B cell (primary cell): ENCODE results near the gene BRF1.

ENCODE experiments used
- EZH2 ChIP-seq: IDR thresholded peaks from 2 replicates; pipeline ENCODE4 v1.6.1; 2012; ENCODE audit warnings: borderline replicate concordance, low read depth, mild to moderate bottlenecking, moderate library complexity, low read length; ENCODE audit not compliant: insufficient read depth, poor library complexity, severe bottlenecking
- TF ChIP-seq, protein P1 (sequence below): fragments of 200-600 bp; IDR thresholded peaks from one replicate; pipeline ENCODE4 v1.8.0; 2022; ENCODE audit warnings: antibody characterized with exemption, mild to moderate bottlenecking

DNA sequence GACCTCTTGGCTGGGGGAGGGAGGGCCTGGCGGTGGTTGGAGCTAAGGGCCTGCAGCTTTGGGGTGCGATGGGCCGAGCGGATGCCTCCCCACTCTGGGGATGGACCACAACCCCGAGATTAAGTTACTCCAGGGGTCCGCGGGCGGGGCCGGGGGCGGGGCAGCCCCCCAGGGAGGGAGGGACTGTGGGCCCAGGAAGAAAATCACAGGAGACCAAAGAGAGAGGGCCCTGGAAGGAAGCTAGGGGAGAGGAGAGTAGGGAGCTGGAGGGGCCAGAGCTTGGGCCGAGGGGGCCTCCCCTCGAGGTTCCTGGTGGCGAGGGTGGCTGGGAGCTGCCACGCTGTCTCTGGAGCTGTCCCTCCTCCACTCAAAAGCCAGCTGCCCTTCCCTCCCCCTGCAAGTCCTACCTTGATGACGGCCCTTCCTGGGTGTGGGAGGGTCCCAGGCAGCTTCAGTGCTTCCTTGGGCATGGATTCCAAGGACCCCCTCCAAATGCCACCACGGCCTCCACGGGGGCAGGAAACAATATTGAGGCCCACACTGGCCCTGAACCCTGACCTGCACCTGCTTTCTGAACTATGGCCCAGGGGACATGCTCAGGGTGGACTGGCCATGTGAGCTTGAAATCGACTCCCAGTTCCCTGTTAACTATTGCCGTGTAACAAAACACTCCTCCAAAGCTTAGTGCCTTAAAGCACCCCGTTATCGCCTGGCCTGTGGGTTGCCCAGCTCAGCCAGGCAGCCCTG is 119.1 kb downstream of the BRF1 start:
- TF ChIP-seq, protein P1, sequence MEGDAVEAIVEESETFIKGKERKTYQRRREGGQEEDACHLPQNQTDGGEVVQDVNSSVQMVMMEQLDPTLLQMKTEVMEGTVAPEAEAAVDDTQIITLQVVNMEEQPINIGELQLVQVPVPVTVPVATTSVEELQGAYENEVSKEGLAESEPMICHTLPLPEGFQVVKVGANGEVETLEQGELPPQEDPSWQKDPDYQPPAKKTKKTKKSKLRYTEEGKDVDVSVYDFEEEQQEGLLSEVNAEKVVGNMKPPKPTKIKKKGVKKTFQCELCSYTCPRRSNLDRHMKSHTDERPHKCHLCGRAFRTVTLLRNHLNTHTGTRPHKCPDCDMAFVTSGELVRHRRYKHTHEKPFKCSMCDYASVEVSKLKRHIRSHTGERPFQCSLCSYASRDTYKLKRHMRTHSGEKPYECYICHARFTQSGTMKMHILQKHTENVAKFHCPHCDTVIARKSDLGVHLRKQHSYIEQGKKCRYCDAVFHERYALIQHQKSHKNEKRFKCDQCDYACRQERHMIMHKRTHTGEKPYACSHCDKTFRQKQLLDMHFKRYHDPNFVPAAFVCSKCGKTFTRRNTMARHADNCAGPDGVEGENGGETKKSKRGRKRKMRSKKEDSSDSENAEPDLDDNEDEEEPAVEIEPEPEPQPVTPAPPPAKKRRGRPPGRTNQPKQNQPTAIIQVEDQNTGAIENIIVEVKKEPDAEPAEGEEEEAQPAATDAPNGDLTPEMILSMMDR, result no peak
- TF ChIP-seq EZH2, result no peak
